HL-60 (cell line): Measurements from ENCODE around the gene RSAD2.

Experiments
- DNase-seq, 2 experiments: peaks; one replicate each; pipeline ENCODE4 v3.0.0-alpha.2; 2010 to 2020; ENCODE audit warnings: low read depth in 1 of 2, low spot score in 1 of 2
- H3K27ac ChIP-seq: fragments of 250-450 bp; sonication (Bioruptor Pico); replicated peaks from 2 replicates; pipeline ENCODE4 v1.5.1; 2020; ENCODE audit warnings: mild to moderate bottlenecking, moderate library complexity
- H3K27me3 ChIP-seq: fragments of 250-450 bp; sonication (Bioruptor Pico); 2 replicates; pipeline ENCODE4 v1.5.1; 2021; ENCODE audit warnings: mild to moderate bottlenecking, moderate library complexity; ENCODE audit not compliant: insufficient read depth, poor library complexity, severe bottlenecking
- H3K4me3 ChIP-seq: replicated peaks from 2 replicates; pipeline ENCODE4 v1.5.1; 2011; ENCODE audit warnings: mild to moderate bottlenecking, control low read depth, low read length; ENCODE audit not compliant: insufficient read depth
- GABPA ChIP-seq: IDR thresholded peaks from 2 replicates; pipeline ENCODE4 v1.6.1; 2012; ENCODE audit warnings: low read depth
- POLR2AphosphoS5 ChIP-seq: IDR thresholded peaks from 2 replicates; pipeline ENCODE4 v1.6.1; 2012; ENCODE audit warnings: low read depth
- SPI1 ChIP-seq: IDR thresholded peaks from 2 replicates; pipeline ENCODE4 v1.6.1; 2012; ENCODE audit warnings: low read depth, mild to moderate bottlenecking, borderline replicate concordance
- TF ChIP-seq, protein P1 (sequence below): IDR thresholded peaks from 2 replicates; pipeline ENCODE4 v1.6.1; 2012; ENCODE audit warnings: low read depth; ENCODE audit not compliant: insufficient replicate concordance
- TF ChIP-seq, protein P2 (sequence below): IDR thresholded peaks from one replicate; pipeline ENCODE4 v1.5.1; 2011; ENCODE audit warnings: low read length, control low read depth, inconsistent platforms; ENCODE audit not compliant: insufficient read depth

RSAD2 gene

GRCh38 chr2:6909431-6910385 is 32.1 kb downstream of the RSAD2 start:
- Histone ChIP-seq H3K27ac (peak overlapping the region; percentile 69), H3K4me3 (no peak overlapping the region), H3K27me3 (no peaks in the 10 kb centered on the region)
- TF ChIP-seq POLR2AphosphoS5 (peak; percentile 79), SPI1 (peak; percentile 92)
- TF ChIP-seq, protein P1, sequence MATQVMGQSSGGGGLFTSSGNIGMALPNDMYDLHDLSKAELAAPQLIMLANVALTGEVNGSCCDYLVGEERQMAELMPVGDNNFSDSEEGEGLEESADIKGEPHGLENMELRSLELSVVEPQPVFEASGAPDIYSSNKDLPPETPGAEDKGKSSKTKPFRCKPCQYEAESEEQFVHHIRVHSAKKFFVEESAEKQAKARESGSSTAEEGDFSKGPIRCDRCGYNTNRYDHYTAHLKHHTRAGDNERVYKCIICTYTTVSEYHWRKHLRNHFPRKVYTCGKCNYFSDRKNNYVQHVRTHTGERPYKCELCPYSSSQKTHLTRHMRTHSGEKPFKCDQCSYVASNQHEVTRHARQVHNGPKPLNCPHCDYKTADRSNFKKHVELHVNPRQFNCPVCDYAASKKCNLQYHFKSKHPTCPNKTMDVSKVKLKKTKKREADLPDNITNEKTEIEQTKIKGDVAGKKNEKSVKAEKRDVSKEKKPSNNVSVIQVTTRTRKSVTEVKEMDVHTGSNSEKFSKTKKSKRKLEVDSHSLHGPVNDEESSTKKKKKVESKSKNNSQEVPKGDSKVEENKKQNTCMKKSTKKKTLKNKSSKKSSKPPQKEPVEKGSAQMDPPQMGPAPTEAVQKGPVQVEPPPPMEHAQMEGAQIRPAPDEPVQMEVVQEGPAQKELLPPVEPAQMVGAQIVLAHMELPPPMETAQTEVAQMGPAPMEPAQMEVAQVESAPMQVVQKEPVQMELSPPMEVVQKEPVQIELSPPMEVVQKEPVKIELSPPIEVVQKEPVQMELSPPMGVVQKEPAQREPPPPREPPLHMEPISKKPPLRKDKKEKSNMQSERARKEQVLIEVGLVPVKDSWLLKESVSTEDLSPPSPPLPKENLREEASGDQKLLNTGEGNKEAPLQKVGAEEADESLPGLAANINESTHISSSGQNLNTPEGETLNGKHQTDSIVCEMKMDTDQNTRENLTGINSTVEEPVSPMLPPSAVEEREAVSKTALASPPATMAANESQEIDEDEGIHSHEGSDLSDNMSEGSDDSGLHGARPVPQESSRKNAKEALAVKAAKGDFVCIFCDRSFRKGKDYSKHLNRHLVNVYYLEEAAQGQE: no peak
- peak in 1 of 2 experiments; percentile 75 for DNase-seq

DNA sequence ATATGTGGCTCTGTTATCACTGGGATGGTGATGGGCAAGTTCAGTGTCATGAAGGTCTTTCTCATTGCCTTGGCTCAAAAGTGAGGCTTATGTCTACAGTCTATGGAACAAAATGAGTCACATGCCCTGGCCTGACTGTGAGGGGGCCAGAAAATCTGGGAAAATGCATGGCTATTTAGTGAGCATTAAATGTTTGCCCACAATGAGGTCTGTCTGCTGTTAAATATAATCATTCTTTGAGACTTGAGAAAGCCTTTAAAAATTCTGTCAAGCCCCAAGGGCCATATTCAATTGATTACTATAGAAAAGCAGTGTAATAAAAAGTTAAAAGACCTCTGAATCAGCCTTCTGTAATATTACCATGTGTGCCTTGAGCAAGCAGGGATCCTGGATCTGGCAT is 34.1 kb downstream of the RSAD2 start:
- Histone ChIP-seq H3K27me3 (no peaks in the 10 kb centered on the region), H3K4me3 (no peak overlapping the region), H3K27ac (no peak overlapping the region)
- DNase-seq: no peak
- TF ChIP-seq, protein P2, sequence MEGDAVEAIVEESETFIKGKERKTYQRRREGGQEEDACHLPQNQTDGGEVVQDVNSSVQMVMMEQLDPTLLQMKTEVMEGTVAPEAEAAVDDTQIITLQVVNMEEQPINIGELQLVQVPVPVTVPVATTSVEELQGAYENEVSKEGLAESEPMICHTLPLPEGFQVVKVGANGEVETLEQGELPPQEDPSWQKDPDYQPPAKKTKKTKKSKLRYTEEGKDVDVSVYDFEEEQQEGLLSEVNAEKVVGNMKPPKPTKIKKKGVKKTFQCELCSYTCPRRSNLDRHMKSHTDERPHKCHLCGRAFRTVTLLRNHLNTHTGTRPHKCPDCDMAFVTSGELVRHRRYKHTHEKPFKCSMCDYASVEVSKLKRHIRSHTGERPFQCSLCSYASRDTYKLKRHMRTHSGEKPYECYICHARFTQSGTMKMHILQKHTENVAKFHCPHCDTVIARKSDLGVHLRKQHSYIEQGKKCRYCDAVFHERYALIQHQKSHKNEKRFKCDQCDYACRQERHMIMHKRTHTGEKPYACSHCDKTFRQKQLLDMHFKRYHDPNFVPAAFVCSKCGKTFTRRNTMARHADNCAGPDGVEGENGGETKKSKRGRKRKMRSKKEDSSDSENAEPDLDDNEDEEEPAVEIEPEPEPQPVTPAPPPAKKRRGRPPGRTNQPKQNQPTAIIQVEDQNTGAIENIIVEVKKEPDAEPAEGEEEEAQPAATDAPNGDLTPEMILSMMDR: no peak
- TF ChIP-seq GABPA (no peak), POLR2AphosphoS5 (no peak), SPI1 (no peak)
- TF ChIP-seq, protein P1: no peak

GRCh38 chr2:6913415-6914157 is 36.0 kb downstream of the RSAD2 start:
- Histone ChIP-seq H3K27ac (no peak overlapping the region), H3K4me3 (no peak overlapping the region), H3K27me3 (no peaks in the 10 kb centered on the region)
- DNase-seq: no peak
- TF ChIP-seq POLR2AphosphoS5: no peak
- TF ChIP-seq SPI1: no peak
- no peak for TF ChIP-seq GABPA
- TF ChIP-seq, protein P1: no peak
- TF ChIP-seq, protein P2: no peak
